HG03060 (cell line): ENCODE data around the gene MIA2.
"Not testable (repeated sequence)": the region's sequence is repeated elsewhere in the genome, so short reads cannot be mapped to it uniquely, and the experiment has no call there.

Experiments used
- ATAC-seq: cut with Tn5 transposase; IDR thresholded peaks from one replicate; pipeline ENCODE4 v1.9.1; 2021; ENCODE audit warnings: low read depth, moderate number of reproducible peaks; ENCODE audit not compliant: unreplicated experiment

Gene MIA2

GRCh38 chr14:39267608-39268005 lies 33.9 kb downstream of the MIA2 start:
- ATAC-seq: no peak

DNA sequence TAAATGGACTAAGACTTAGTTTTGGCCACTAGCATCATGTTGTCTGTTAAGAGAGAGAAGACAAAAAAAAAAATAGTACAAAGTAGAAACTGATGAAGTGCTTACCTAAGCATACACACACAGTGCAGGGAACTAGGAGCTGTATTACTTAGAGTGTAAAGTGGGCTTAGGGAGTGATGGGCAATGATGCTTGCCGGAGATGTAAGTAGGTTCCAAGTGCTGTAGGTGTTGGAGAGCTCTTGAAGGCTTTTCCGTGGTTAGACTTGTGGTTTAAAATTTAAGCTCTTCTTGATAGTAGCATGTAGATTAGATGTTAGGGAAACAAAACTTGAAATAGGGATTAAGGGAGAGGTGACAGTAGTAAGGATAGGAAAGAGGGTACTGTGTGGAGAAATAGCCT lies 34.7 kb downstream of the MIA2 start:
- no peak for ATAC-seq

DNA sequence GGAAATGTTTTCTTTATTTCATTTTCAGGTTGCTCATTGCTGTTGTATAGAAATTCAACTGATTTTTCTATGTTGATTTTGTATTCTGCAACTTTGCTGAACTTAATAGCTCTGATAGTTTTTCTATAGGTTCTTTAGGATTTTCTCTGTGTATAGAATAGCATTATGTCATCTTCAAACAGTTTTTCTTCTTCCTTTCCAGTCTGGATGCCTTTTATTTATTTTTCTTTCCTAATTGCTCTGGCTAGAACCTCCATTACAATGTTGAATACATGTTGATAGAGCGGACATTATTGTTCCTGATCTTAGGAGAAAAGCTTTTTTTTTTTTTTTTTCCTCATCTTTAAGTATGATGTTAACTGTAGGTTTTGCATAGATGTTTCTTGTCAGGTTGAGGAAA lies 39.2 kb downstream of the MIA2 start:
- ATAC-seq: no peak

- no peak for ATAC-seq
Observed at GRCh38 chr14:39275395-39275794, 41.7 kb downstream of the MIA2 start.

DNA sequence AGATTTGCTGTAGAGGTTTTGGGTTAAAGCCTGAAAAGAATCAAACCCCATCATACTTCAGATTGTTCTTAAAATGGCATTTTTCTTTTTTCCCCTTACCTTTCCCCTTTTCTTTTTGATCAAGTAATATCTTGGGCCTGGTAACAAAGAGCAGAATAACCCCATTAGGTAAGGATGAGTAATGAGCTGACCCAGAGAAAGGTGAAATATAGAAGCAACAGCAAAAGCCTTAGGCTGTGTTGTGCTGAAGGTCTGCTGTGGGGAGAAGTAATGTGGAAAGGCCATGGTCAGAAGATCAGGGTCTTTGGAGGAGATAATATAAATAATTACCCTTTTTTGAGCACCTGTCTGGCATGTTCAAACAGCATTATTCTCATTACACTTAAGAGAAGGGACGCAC lies 42.3 kb downstream of the MIA2 start:
- ATAC-seq: no peak

- no peak for ATAC-seq
Observed at GRCh38 chr14:39276579-39277114, 42.9 kb downstream of the MIA2 start.

- ATAC-seq: no peak
Observed at GRCh38 chr14:39279515-39279914, 45.8 kb downstream of the MIA2 start.

DNA sequence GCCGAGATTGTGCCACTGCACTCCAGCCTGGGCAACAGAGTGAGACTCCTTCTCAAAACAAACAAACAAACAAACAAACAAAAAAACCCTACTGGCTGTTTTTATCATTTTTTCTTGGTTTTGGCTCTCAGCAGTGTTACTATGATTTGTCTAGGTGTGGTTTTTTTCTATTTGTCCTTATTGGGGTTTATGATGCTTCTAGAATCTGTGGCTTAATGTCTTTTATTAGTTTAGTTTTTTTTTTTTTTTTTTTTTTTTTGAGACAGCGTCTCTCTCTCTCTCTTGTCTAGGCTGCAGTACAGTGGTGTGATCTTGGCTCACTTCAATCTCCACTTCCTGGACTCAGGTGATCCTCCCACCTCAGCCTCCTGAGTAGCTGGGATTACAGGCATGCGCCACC lies 47.0 kb downstream of the MIA2 start:
- ATAC-seq: not testable (repeated sequence)

DNA sequence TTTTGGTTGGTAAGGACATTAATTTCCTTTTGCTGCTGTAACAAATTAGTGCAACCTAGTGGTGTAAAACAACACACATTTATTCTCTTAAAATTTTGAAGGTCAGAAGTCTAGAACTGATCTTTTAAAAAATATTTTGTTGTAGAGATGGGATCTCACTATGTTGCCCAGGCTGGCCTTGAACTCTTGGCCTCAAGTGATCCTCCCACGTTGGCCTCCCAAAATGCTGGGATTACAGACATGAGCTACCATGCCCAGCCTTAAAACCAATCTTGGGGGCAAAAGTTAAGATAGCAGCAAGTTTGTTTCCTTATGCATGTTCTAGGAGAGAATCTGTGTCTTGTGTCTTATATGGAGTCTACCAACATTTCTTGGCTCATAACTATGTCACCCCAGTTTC lies 55.8 kb downstream of the MIA2 start:
- ATAC-seq: no peak

GRCh38 chr14:39291701-39292100 lies 58.0 kb downstream of the MIA2 start:
- ATAC-seq: no peak

GRCh38 chr14:39293629-39294028 lies 59.9 kb downstream of the MIA2 start:
- ATAC-seq: no peak

DNA sequence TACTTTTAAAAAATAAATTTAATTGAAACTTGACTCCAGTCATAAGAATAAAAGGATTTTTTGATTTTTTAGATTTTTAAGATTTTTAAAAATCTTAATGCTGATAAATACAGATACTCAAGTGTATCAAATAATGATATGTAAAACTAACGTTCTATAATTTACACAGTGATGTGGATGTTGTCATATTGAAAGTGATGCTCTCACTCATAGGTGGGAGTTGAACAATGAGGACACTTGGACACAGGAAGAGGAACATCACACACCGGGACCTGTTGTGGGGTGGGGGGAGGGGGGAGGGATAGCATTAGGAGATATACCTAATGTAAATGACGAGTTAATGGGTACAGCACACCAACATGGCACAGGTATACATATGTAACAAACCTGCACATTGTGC lies 66.7 kb downstream of the MIA2 start:
- not testable (repeated sequence) for ATAC-seq

- ATAC-seq: no peak
Observed at GRCh38 chr14:39302124-39302810, 68.6 kb downstream of the MIA2 start.

- ATAC-seq: no peak
Observed at GRCh38 chr14:39303115-39303514, 69.4 kb downstream of the MIA2 start.

GRCh38 chr14:39307815-39308214 lies 74.1 kb downstream of the MIA2 start:
- no peak for ATAC-seq

DNA sequence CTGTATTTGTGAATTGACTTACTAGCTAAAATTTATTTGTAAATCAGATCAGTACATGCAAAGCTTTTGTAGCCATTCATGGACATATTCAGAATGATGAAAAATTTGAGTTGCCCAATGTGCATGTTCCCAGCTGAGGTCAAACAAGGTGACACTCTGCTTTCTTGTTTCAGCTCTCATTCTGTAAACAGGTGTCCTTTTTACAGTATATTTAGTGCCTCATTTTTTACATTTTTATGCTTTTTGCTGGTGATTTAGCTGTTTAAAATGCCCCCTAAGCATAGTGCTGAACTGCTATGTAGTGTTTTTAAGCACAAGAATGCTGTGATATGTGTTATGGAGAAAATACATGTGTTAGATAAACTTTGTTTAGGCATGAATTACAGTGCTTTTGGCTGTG lies 76.3 kb downstream of the MIA2 start:
- no peak for ATAC-seq

DNA sequence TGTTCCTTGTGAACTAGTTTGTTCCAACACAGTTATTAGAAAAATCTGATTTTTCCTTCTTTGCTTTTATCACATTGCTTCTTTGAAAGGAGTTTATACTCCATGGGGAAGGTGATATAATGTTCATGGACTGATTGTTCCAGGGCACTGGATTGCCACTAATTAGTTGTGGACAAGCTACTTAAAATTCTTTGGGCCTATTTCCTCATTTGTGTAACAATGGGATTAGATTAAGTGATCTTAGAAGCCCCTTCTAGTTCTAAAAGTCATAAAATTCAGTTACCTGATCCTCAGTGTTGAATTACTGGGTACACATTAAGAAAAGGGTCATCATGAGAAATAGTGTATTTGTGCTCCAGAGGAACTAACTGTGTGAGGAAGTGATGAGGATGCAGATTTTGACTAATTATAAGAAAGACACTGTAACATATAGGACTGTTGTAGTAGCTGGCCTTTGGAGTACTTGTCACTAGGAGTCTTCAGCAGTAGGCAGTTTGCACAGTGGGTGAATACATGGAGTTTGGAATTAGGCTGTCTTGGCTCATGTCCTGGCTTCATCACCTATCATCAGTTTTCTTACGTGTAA lies 82.2 kb downstream of the MIA2 start:
- ATAC-seq: no peak

DNA sequence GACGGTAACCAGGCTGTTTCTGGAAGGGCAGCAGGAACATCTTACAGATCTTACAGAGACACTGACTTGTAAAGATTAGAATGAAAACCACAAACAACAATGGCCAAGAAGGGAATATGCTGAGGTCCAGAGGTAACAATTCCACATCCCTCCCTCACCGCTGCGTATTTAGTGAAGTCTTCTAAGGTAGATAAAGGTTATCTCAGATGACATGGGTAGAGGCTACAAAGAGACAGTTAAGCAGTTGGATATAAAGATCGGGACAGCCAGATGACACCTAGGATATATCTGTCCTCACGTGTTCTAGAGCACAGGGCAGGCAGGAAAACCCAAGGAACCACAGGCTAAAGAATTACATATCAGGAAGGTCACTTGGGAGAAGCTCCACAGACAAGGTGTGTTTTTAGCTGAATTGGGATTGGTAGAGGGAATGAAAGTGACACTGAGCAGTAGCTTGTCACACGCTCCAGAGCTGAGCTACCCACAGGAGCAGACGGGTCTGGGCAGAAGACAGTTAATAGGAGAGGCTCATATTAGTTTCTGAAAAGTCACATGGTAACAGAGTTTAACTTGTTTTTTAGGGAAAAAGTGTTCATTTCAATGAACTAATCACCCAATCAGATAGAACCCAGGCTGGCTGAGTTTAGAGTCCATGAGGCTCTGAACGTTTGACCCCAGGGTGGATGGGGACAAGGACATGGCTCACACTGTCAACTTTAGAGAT lies 83.3 kb downstream of the MIA2 start:
- no peak for ATAC-seq

GRCh38 chr14:39318574-39318973 lies 84.9 kb downstream of the MIA2 start:
- ATAC-seq: no peak

- ATAC-seq: no peak
Observed at GRCh38 chr14:39319381-39319780, 85.7 kb downstream of the MIA2 start.

- ATAC-seq: no peak
Observed at GRCh38 chr14:39320318-39320717, 86.6 kb downstream of the MIA2 start.

GRCh38 chr14:39322807-39323206 lies 89.1 kb downstream of the MIA2 start:
- no peak for ATAC-seq
